Spleen (tissue), 7 donors: ENCODE measurements around the gene CHRNE.

Experiments used
- CTCF ChIP-seq, 11 experiments: fragments of 200-600 bp in 7 of 11; fragments of 450-650 bp in 4 of 11; sonication (generic) in 4 of 11; IDR thresholded peaks in 8 of 11; conservative IDR thresholded peaks in 3 of 11; 1 replicate in 7 of 11; 2 replicates in 4 of 11; pipeline versions ENCODE4 v1.4.0 to v1.8.0; 2016 to 2021; ENCODE audit warnings: antibody characterized with exemption in 11 of 11, inconsistent platforms in 4 of 11, mild to moderate bottlenecking in 1 of 11
- POLR2A ChIP-seq, 3 donors: fragments of 450-650 bp; IDR thresholded peaks; one replicate each; pipeline ENCODE4 v1.5.1; 2017; ENCODE audit warnings: antibody characterized with exemption in 3 of 3, mild to moderate bottlenecking in 1 of 3
- donor health status: DM: no; HTN: no; CAD: no; lungs with moderate emphysema.
- donor health status: DM: no; HTN: no; CAD: no.
- donor health status: DM: no; HTN: no; CAD: no.

DNA sequence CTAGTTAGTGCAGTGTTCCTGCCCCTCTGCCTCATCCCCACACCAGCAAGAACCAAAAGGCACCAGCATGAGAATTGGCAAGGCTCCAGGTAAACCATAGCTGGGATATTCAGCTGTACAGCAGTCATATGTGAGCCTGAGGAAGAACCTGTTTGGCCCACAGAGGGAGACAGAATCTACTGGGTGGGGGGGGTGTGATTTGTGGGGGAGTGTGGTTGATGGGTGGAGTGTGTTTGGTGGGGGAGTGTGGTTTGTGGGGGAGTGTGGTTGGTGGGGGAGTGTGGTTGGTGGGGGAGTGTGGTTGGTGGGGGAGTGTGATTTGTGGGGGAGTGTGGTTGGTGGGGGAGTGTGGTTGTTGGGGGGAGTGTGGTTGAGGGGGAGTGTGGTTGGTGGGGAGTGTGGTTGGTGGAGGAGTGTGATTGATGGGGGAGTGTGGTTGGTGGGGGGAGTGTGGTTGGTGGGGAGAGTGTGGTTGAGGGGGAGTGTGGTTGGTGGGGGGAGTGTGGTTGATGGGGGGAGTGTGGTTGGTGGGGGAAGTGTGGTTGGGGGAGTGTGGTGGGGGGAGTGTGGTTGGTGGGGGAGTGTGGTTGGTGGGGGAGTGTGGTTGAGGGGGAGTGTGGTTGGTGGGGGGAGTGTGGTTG, 50.2 kb downstream of the CHRNE start:
- TF ChIP-seq POLR2A (IDR thresholded peaks at IDR 0.05), result no peak
- TF ChIP-seq CTCF (IDR thresholded peaks at IDR 0.05 in 8 of 11, conservative IDR thresholded peaks at IDR 0.05 in 3 of 11), result no peak
